Cerebellar cortex (tissue), 1 donor: ENCODE results near the gene LEKR1.
"Not testable (repeated sequence)": the region's sequence is repeated elsewhere in the genome, so short reads cannot be mapped to it uniquely, and the experiment has no call there.

Experiments
- DNase-seq: peaks from one replicate; pipeline ENCODE4 v3.0.0-alpha.2; 2015; ENCODE audit warnings: low spot score

The LEKR1 gene

GRCh38 chr3:156906275-156906674, 80.1 kb downstream of the LEKR1 start:
- no peak for DNase-seq

GRCh38 chr3:156908398-156908797, 82.2 kb downstream of the LEKR1 start:
- DNase-seq, result no peak

GRCh38 chr3:156910022-156910421, 83.9 kb downstream of the LEKR1 start:
- no peak for DNase-seq

- not testable (repeated sequence) for DNase-seq
Measured at GRCh38 chr3:156910831-156911230, 84.7 kb downstream of the LEKR1 start.

- not testable (repeated sequence) for DNase-seq
Measured at GRCh38 chr3:156914300-156914699, 88.1 kb downstream of the LEKR1 start.

GRCh38 chr3:156915372-156915771, 89.2 kb downstream of the LEKR1 start:
- no peak for DNase-seq

- no peak for DNase-seq
Measured at GRCh38 chr3:156918746-156919145, 92.6 kb downstream of the LEKR1 start.

GRCh38 chr3:156919818-156920217, 93.7 kb downstream of the LEKR1 start:
- no peak for DNase-seq

GRCh38 chr3:156920399-156920798, 94.2 kb downstream of the LEKR1 start:
- no peak for DNase-seq

- no peak for DNase-seq
Measured at GRCh38 chr3:156923349-156923748, 97.2 kb downstream of the LEKR1 start.

GRCh38 chr3:156938724-156939123, 112.6 kb downstream of the LEKR1 start:
- DNase-seq, result no peak

- DNase-seq, result no peak
Measured at GRCh38 chr3:156939315-156939714, 113.2 kb downstream of the LEKR1 start.

GRCh38 chr3:156941311-156941710, 115.2 kb downstream of the LEKR1 start:
- no peak for DNase-seq

GRCh38 chr3:156948402-156949210, 122.5 kb downstream of the LEKR1 start:
- DNase-seq, result no peak

- DNase-seq, result no peak
Measured at GRCh38 chr3:156952011-156952410, 125.9 kb downstream of the LEKR1 start.

- DNase-seq, result no peak
Measured at GRCh38 chr3:156957715-156958114, 131.6 kb downstream of the LEKR1 start.

GRCh38 chr3:156963096-156963495, 136.9 kb downstream of the LEKR1 start:
- no peak for DNase-seq

- DNase-seq, result no peak
Measured at GRCh38 chr3:156964577-156964976, 138.4 kb downstream of the LEKR1 start.

- not testable (repeated sequence) for DNase-seq
Measured at GRCh38 chr3:156966349-156966748, 140.2 kb downstream of the LEKR1 start.

- DNase-seq, result no peak
Measured at GRCh38 chr3:156973954-156974353, 147.8 kb downstream of the LEKR1 start.

GRCh38 chr3:156974931-156975330, 148.8 kb downstream of the LEKR1 start:
- no peak for DNase-seq

GRCh38 chr3:156975721-156976120, 149.6 kb downstream of the LEKR1 start:
- no peak for DNase-seq

- DNase-seq, result no peak
Measured at GRCh38 chr3:156976933-156977332, 150.8 kb downstream of the LEKR1 start.

GRCh38 chr3:156978481-156978961, 152.4 kb downstream of the LEKR1 start:
- no peak for DNase-seq
